HepG2 (cell line): ENCODE measurements around the gene SEMA3B. TPM values are rescaled to one million over a fixed set of nuclear protein-coding genes. Genes with fewer than 3 reads are reported as not detected.

ENCODE experiments used
- ASH2L ChIP-seq: fragments of 300-600, 200-600 bp; sonication (generic); IDR thresholded peaks from 2 replicates; pipeline ENCODE4 v1.7.0; 2017; ENCODE audit warnings: low read depth, mild to moderate bottlenecking, moderate library complexity, mixed read lengths, low read length; ENCODE audit not compliant: insufficient read length
- HNF4A ChIP-seq: sonication (generic); formaldehyde crosslinking; IDR thresholded peaks from 2 replicates; pipeline ENCODE4 v1.4.0; 2020; ENCODE audit warnings: missing genetic modification reagents
- NFKB2 ChIP-seq: sonication (generic); formaldehyde crosslinking; IDR thresholded peaks from 2 replicates; pipeline ENCODE4 v1.4.0; 2020; ENCODE audit warnings: missing genetic modification reagents, borderline replicate concordance
- SOX6 ChIP-seq, 2 experiments: fragments of 450-650 bp in 1 of 2; sonication (generic) in 1 of 2; formaldehyde crosslinking in 1 of 2; IDR thresholded peaks; 2 replicates each; pipeline versions ENCODE4 v1.4.0 to v1.6.1; 2017 to 2020; ENCODE audit warnings: antibody characterized with exemption in 1 of 2, mild to moderate bottlenecking in 1 of 2, missing genetic modification reagents in 1 of 2
- TEAD3 ChIP-seq: optimal IDR thresholded peaks from 2 replicates; pipeline ENCODE3; 2016; ENCODE audit warnings: borderline replicate concordance
- ZNF251 ChIP-seq: sonication (generic); formaldehyde crosslinking; IDR thresholded peaks from 2 replicates; pipeline ENCODE4 v1.9.0; 2021; ENCODE audit warnings: mild to moderate bottlenecking, missing genetic modification reagents
- ZNF263 ChIP-seq: sonication (generic); formaldehyde crosslinking; IDR thresholded peaks from 2 replicates; pipeline ENCODE4 v1.4.0; 2020; ENCODE audit warnings: missing genetic modification reagents
- ZNF775 ChIP-seq: sonication (generic); formaldehyde crosslinking; IDR thresholded peaks from 2 replicates; pipeline ENCODE4 v1.4.0; 2020; ENCODE audit warnings: missing genetic modification reagents, mild to moderate bottlenecking, moderate library complexity, borderline replicate concordance
- ZNF776 ChIP-seq: sonication (generic); formaldehyde crosslinking; IDR thresholded peaks from 2 replicates; pipeline ENCODE4 v1.4.0; 2020; ENCODE audit warnings: mild to moderate bottlenecking, missing genetic modification reagents
- polyA plus RNA-seq, 8 experiments: library from polyadenylated mRNA; depleted of rRNA in 3 of 8; stranded (reverse) in 7 of 8; unstranded in 1 of 8; fragments of >200 nt; fragmentation: Illumina TruSeq in 4 of 8; extraction: Trizol in 4 of 8; gene quantifications; 2 replicates each; pipeline versions ENCODE4 v1.2.1 to v1.2.3, GENCODE V29; 2011 to 2016; ENCODE audit warnings: low read depth in 4 of 8, missing spikeins in 1 of 8, mixed read lengths in 1 of 8; ENCODE audit not compliant: insufficient read depth in 1 of 8
- total RNA-seq, 5 experiments: library from RNA; depleted of rRNA; stranded (reverse); fragments of >200 nt; fragmentation: Illumina TruSeq; extraction: Trizol; gene quantifications; 2 replicates each; pipeline ENCODE4 v1.2.3, GENCODE V29; 2016; ENCODE audit warnings: low read depth in 1 of 5
- TF ChIP-seq, protein P1 (sequence below): sonication (generic); formaldehyde crosslinking; IDR thresholded peaks from 2 replicates; pipeline ENCODE4 v1.8.0; 2022; ENCODE audit warnings: mild to moderate bottlenecking, missing genetic modification reagents
- TF ChIP-seq, protein P2 (sequence below): sonication (generic); formaldehyde crosslinking; IDR thresholded peaks from 2 replicates; pipeline ENCODE4 v1.5.1; 2020; ENCODE audit warnings: mild to moderate bottlenecking, missing genetic modification reagents
- TF ChIP-seq, protein P3 (sequence below): sonication (generic); formaldehyde crosslinking; IDR thresholded peaks from 2 replicates; pipeline ENCODE4 v1.4.0; 2020; ENCODE audit warnings: missing genetic modification reagents, mild to moderate bottlenecking, borderline replicate concordance
- TF ChIP-seq, protein P4 (sequence below): sonication (generic); formaldehyde crosslinking; IDR thresholded peaks from 2 replicates; pipeline ENCODE4 v1.4.0; 2020; ENCODE audit warnings: mild to moderate bottlenecking, missing genetic modification reagents
- TF ChIP-seq, protein P5 (sequence below): sonication (generic); formaldehyde crosslinking; IDR thresholded peaks from 2 replicates; pipeline ENCODE4 v1.5.0; 2020; ENCODE audit warnings: missing genetic modification reagents

Gene SEMA3B
- total and polyA plus RNA-seq, 2 of the 13 experiments (the other 11 are each of a cell fraction or from before 2014, with no cell fraction given): 93.2 to 158 TPM

DNA sequence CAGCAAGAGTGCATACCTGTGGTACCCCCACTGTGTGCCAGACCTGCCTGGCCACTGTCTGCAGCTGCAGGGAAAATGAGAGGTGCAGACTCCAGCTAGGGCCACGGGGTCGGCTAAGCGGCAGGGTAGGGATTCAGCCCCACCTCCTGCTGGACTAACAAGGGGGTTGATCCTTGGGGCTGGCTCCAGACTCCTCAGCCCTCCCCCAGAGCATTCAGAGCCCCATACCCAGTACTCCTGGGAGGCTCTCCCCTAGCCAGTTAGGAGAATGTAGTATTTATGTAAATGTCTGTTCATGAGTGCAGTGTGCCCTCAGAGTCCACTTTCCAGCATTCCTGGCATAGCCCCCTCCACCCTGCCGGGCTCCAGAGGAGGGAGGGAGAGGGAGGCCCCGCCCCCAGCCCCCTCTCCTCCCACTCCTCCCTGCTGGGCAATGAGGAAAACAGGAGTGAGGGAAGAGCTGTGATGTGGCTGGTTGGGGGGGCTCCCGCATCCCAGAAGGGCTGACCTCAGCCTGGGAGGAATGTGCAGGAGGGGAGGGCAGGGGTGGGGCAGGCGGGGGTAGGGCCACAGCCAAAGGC is 4.5 kb upstream of the SEMA3B start (continued):
- TF ChIP-seq ZNF776: no peak
- TF ChIP-seq NFKB2 (CRISPR knock-in tag): no peak
- TF ChIP-seq, protein P1, sequence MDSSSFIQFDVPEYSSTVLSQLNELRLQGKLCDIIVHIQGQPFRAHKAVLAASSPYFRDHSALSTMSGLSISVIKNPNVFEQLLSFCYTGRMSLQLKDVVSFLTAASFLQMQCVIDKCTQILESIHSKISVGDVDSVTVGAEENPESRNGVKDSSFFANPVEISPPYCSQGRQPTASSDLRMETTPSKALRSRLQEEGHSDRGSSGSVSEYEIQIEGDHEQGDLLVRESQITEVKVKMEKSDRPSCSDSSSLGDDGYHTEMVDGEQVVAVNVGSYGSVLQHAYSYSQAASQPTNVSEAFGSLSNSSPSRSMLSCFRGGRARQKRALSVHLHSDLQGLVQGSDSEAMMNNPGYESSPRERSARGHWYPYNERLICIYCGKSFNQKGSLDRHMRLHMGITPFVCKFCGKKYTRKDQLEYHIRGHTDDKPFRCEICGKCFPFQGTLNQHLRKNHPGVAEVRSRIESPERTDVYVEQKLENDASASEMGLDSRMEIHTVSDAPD (CRISPR knock-in tag): 0 out of 2 replicates have a peak, but pooled peaks have one; percentile 36
- no peak for TF ChIP-seq ZNF251
- peak; percentile 37 for TF ChIP-seq ASH2L
- peak; percentile 97 for TF ChIP-seq TEAD3 (CRISPR knock-in tag)
- TF ChIP-seq SOX6 (IDR thresholded peaks at IDR 0.05): no peak
- TF ChIP-seq SOX6 (CRISPR knock-in tag; IDR thresholded peaks at IDR 0.05): peak; percentile 63
- TF ChIP-seq HNF4A: peak; percentile 78
- TF ChIP-seq, protein P2, sequence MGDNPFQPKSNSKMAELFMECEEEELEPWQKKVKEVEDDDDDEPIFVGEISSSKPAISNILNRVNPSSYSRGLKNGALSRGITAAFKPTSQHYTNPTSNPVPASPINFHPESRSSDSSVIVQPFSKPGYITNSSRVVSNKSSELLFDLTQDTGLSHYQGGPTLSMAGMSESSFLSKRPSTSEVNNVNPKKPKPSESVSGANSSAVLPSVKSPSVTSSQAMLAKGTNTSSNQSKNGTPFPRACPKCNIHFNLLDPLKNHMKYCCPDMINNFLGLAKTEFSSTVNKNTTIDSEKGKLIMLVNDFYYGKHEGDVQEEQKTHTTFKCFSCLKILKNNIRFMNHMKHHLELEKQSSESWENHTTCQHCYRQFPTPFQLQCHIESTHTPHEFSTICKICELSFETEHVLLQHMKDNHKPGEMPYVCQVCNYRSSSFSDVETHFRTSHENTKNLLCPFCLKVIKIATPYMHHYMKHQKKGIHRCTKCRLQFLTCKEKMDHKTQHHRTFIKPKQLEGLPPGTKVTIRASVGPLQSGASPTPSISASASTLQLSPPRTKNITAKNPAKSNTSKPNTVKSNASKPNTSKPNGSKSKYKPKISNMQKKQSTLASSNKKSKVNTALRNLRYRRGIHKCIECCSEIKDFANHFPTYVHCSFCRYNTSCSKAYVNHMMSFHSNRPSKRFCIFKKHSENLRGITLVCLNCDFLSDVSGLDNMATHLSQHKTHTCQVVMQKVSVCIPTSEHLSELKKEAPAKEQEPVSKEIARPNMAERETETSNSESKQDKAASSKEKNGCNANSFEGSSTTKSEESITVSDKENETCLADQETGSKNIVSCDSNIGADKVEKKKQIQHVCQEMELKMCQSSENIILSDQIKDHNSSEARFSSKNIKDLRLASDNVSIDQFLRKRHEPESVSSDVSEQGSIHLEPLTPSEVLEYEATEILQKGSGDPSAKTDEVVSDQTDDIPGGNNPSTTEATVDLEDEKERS (CRISPR knock-in tag): no peak
- TF ChIP-seq, protein P3, sequence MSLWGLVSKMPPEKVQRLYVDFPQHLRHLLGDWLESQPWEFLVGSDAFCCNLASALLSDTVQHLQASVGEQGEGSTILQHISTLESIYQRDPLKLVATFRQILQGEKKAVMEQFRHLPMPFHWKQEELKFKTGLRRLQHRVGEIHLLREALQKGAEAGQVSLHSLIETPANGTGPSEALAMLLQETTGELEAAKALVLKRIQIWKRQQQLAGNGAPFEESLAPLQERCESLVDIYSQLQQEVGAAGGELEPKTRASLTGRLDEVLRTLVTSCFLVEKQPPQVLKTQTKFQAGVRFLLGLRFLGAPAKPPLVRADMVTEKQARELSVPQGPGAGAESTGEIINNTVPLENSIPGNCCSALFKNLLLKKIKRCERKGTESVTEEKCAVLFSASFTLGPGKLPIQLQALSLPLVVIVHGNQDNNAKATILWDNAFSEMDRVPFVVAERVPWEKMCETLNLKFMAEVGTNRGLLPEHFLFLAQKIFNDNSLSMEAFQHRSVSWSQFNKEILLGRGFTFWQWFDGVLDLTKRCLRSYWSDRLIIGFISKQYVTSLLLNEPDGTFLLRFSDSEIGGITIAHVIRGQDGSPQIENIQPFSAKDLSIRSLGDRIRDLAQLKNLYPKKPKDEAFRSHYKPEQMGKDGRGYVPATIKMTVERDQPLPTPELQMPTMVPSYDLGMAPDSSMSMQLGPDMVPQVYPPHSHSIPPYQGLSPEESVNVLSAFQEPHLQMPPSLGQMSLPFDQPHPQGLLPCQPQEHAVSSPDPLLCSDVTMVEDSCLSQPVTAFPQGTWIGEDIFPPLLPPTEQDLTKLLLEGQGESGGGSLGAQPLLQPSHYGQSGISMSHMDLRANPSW (CRISPR knock-in tag): no peak
- TF ChIP-seq ZNF775 (CRISPR knock-in tag): no peak
- TF ChIP-seq, protein P4, sequence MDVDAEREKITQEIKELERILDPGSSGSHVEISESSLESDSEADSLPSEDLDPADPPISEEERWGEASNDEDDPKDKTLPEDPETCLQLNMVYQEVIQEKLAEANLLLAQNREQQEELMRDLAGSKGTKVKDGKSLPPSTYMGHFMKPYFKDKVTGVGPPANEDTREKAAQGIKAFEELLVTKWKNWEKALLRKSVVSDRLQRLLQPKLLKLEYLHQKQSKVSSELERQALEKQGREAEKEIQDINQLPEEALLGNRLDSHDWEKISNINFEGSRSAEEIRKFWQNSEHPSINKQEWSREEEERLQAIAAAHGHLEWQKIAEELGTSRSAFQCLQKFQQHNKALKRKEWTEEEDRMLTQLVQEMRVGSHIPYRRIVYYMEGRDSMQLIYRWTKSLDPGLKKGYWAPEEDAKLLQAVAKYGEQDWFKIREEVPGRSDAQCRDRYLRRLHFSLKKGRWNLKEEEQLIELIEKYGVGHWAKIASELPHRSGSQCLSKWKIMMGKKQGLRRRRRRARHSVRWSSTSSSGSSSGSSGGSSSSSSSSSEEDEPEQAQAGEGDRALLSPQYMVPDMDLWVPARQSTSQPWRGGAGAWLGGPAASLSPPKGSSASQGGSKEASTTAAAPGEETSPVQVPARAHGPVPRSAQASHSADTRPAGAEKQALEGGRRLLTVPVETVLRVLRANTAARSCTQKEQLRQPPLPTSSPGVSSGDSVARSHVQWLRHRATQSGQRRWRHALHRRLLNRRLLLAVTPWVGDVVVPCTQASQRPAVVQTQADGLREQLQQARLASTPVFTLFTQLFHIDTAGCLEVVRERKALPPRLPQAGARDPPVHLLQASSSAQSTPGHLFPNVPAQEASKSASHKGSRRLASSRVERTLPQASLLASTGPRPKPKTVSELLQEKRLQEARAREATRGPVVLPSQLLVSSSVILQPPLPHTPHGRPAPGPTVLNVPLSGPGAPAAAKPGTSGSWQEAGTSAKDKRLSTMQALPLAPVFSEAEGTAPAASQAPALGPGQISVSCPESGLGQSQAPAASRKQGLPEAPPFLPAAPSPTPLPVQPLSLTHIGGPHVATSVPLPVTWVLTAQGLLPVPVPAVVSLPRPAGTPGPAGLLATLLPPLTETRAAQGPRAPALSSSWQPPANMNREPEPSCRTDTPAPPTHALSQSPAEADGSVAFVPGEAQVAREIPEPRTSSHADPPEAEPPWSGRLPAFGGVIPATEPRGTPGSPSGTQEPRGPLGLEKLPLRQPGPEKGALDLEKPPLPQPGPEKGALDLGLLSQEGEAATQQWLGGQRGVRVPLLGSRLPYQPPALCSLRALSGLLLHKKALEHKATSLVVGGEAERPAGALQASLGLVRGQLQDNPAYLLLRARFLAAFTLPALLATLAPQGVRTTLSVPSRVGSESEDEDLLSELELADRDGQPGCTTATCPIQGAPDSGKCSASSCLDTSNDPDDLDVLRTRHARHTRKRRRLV (CRISPR knock-in tag): peak; percentile 47; the same call in 1 of the 2 replicates
- TF ChIP-seq ZNF263 (CRISPR knock-in tag): peak; percentile 68
- TF ChIP-seq, protein P5, sequence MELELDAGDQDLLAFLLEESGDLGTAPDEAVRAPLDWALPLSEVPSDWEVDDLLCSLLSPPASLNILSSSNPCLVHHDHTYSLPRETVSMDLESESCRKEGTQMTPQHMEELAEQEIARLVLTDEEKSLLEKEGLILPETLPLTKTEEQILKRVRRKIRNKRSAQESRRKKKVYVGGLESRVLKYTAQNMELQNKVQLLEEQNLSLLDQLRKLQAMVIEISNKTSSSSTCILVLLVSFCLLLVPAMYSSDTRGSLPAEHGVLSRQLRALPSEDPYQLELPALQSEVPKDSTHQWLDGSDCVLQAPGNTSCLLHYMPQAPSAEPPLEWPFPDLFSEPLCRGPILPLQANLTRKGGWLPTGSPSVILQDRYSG: no peak
